RWPE1 (cell line): ENCODE results near the gene TXNRD2.

Source experiments
- CTCF ChIA-PET: fragments of 350-600 bp; sonication (Branson Sonifier 250); formaldehyde crosslinking; extraction: SDS; loops from one replicate; lab custom pipeline; 2021; lab: Yijun Ruan, JAX
- POLR2A ChIA-PET: fragments of 400-600 bp; formaldehyde crosslinking; extraction: SDS; loops from one replicate; lab custom pipeline; 2020; ENCODE audit warnings: antibody characterized with exemption; ENCODE audit not compliant: low non-redundant PET; lab: Yijun Ruan, JAX
- DNase-seq: peaks from one replicate; pipeline ENCODE4 v3.0.0; 2012; ENCODE audit warnings: low spot score
- H3K27ac ChIP-seq: fragments of 450-650 bp; 2 replicates; pipeline ENCODE4 v1.5.1; 2017
- CTCF ChIP-seq: fragments of 450-650 bp; conservative IDR thresholded peaks from 2 replicates; pipeline ENCODE4 v1.5.1; 2017; ENCODE audit warnings: low read depth, mild to moderate bottlenecking

TXNRD2 gene

GRCh38 chr22:19971276-19972124 lies 29.9 kb upstream of the TXNRD2 start:
- ChIA-PET POLR2A (no interaction called here), CTCF (interaction anchor here (0.6 to 2.0 kb wide), 3 partner anchors 11 to 109 kb away, joined by 3 to 6 read pairs (median 3); no protein-coding TSS in a partner anchor)
- TF ChIP-seq CTCF, result no peak
- DNase-seq, result no peak
- H3K27ac ChIP-seq, result peak overlapping the region; percentile 9

GRCh38 chr22:19970479-19971275 lies 29.1 kb upstream of the TXNRD2 start:
- ChIA-PET CTCF (interaction anchor here (0.6 to 2.0 kb wide), 6 partner anchors 12 to 240 kb away, joined by 3 to 6 read pairs (median 3); no protein-coding TSS in a partner anchor), POLR2A (no interaction called here)
- DNase-seq, result peak; percentile 50
- peak overlapping the region; percentile 42 for H3K27ac ChIP-seq
- peak; percentile 94 for TF ChIP-seq CTCF

- no peak for TF ChIP-seq CTCF
- ChIA-PET CTCF (interaction anchor here (0.7 to 2.0 kb wide), 3 partner anchors 43 to 240 kb away, joined by 3 to 6 read pairs (median 4); no protein-coding TSS in a partner anchor), POLR2A (no interaction called here)
- DNase-seq, result no peak
- H3K27ac ChIP-seq, result peak overlapping the region; percentile 42
These were observed 28.4 kb upstream of the TXNRD2 start for GRCh38 chr22:19970031-19970478.

DNA sequence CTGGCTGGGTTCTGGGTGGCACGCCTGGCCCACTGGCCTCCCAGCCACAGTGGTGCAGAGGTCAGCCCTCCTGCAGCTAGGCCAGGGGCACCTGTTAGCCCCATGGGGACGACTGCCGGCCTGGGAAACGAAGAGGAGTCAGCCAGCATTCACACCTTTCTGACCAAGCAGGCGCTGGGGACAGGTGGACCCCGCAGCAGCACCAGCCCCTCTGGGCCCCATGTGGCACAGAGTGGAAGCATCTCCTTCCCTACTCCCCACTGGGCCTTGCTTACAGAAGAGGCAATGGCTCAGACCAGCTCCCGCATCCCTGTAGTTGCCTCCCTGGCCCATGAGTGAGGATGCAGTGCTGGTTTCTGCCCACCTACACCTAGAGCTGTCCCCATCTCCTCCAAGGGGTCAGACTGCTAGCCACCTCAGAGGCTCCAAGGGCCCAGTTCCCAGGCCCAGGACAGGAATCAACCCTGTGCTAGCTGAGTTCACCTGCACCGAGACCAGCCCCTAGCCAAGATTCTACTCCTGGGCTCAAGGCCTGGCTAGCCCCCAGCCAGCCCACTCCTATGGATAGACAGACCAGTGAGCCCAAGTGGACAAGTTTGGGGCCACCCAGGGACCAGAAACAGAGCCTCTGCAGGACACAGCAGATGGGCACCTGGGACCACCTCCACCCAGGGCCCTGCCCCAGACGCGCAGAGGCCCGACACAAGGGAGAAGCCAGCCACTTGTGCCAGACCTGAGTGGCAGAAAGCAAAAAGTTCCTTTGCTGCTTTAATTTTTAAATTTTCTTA lies 27.7 kb upstream of the TXNRD2 start:
- peak overlapping the region; percentile 42 for H3K27ac ChIP-seq
- TF ChIP-seq CTCF, result no peak
- no peak for DNase-seq
- ChIA-PET POLR2A (no interaction called here), CTCF (interaction anchor here (2.0 kb wide), 1 partner anchor 45 kb away, joined by 6 read pairs; no protein-coding TSS in a partner anchor)

GRCh38 chr22:19968450-19968891 lies 26.9 kb upstream of the TXNRD2 start:
- H3K27ac ChIP-seq, result peak overlapping the region; percentile 42
- ChIA-PET CTCF (no interaction called here), POLR2A (no interaction called here)
- TF ChIP-seq CTCF, result no peak
- no peak for DNase-seq
